Osteoblast (primary cell): Measurements from ENCODE around the gene ELOVL3. TPM values are rescaled to one million over a fixed set of nuclear protein-coding genes. Genes with fewer than 3 reads are reported as not detected.

Source experiments
- DNase-seq: peaks from one replicate; pipeline ENCODE4 v3.0.0; 2011; ENCODE audit warnings: low spot score, mixed read lengths; ENCODE audit not compliant: insufficient read length; ENCODE audit errors: missing footprints
- H2AFZ ChIP-seq: 2 replicates; pipeline ENCODE4 v1.6.0; 2011; ENCODE audit warnings: mild to moderate bottlenecking, low read length
- H3K27ac ChIP-seq: 2 replicates; pipeline ENCODE4 v1.5.1; 2011; ENCODE audit warnings: mild to moderate bottlenecking, low read depth, low read length, moderate library complexity
- H3K27me3 ChIP-seq: 2 replicates; pipeline ENCODE4 v1.6.0; 2012; ENCODE audit warnings: mild to moderate bottlenecking, control low read depth, inconsistent platforms, low read length, moderate library complexity; ENCODE audit not compliant: insufficient read depth
- H3K36me3 ChIP-seq: 2 replicates; pipeline ENCODE4 v1.5.1; 2011; ENCODE audit warnings: mild to moderate bottlenecking, low read length, control low read depth, moderate library complexity; ENCODE audit not compliant: insufficient read depth
- H3K4me1 ChIP-seq: 2 replicates; pipeline ENCODE4 v1.5.1; 2011; ENCODE audit warnings: mild to moderate bottlenecking, low read length, control low read depth, moderate library complexity; ENCODE audit not compliant: insufficient read depth
- H3K4me2 ChIP-seq: 2 replicates; pipeline ENCODE4 v1.6.0; 2011; ENCODE audit warnings: mild to moderate bottlenecking, low read length; ENCODE audit not compliant: insufficient read depth
- H3K4me3 ChIP-seq: fragments of 200-600 bp; sonication (generic); 3 replicates; pipeline ENCODE4 v1.5.1; 2012; ENCODE audit warnings: mild to moderate bottlenecking, low read length, inconsistent platforms; ENCODE audit not compliant: insufficient read depth
- H3K79me2 ChIP-seq: 2 replicates; pipeline ENCODE4 v1.6.0; 2012; ENCODE audit warnings: mild to moderate bottlenecking, low read length, control low read depth, inconsistent platforms; ENCODE audit not compliant: insufficient read depth
- H3K9me3 ChIP-seq: 2 replicates; pipeline ENCODE4 v1.5.1; 2011; ENCODE audit warnings: low read depth, low read length, control low read depth
- H4K20me1 ChIP-seq: 2 replicates; pipeline ENCODE4 v1.6.0; 2012; ENCODE audit warnings: mild to moderate bottlenecking, low read length, control low read depth; ENCODE audit not compliant: insufficient read depth
- total RNA-seq: library from RNA; depleted of rRNA; stranded (reverse); fragments of >200 nt; gene quantifications from 2 replicates; pipeline ENCODE4 v1.2.3, GENCODE V29; 2012
- TF ChIP-seq, protein P1 (sequence below): IDR thresholded peaks from 2 replicates; pipeline ENCODE4 v1.5.1; 2011; ENCODE audit warnings: mild to moderate bottlenecking, low read depth, low read length, moderate library complexity; ENCODE audit errors: extremely low read depth

ELOVL3 gene
- total RNA-seq, 1 donor = 2.2 TPM

DNA sequence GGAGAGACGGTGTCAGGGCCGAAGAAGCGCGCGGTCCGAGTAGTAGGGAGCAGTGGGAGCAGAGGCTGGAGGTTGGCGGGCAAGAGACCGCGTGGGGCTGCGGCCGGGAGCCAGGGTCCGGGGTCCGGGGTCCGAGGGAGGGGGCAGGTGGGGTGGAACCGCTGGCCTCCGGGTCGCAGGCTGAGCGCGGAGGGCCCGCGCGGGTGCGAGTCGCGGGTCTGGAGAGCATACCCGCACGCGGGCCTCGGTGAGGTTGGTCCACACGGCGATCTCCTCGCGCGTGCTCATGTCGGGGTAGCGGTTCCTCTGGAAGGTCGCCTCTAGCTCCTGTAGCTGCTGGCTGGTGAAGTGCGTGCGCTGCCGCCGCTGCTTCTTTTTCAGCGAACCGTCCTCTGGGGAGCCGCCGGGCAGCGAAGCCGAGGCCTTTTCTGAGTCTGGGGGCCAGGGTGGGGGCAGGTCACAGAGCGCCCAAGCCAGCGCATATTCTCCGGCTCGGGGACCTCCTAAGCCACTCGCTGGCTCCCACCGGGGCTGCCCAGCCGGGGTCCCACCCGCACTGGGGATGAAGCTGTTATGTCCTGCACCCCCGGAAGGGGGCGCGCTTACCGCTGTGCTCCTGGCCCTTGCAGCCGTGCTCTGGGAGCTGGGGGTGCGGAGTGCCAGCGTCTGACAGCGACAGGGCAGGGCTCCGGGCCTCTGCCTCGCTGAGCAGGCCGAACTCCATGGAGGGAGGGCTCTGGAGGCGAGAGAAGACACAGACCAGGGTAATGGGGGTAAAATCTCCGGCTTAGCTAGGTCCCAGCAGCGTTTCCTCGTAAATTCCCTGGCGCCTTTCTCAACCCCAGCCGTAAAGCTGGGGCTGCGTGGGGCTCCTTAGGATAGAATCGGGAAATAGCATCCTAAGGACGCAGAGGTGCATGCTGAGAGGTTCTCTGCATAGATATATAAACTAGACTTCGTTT lies 5.5 kb downstream of the ELOVL3 start:
- Histone ChIP-seq H3K36me3 (no peaks in the 10 kb centered on the region), H3K27ac (no peak overlapping the region), H2AFZ (peak overlapping the region; percentile 64), H3K27me3 (no peaks in the 10 kb centered on the region), H3K79me2 (no peaks in the 10 kb centered on the region), H3K9me3 (no peaks in the 10 kb centered on the region), H3K4me1 (peaks cover 18% of the 10 kb centered on the region), H3K4me3 (peak overlapping the region; percentile 59), H4K20me1 (no peaks in the 10 kb centered on the region), H3K4me2 (peak overlapping the region; percentile 78)
- peak; percentile 89 for DNase-seq
- TF ChIP-seq, protein P1, sequence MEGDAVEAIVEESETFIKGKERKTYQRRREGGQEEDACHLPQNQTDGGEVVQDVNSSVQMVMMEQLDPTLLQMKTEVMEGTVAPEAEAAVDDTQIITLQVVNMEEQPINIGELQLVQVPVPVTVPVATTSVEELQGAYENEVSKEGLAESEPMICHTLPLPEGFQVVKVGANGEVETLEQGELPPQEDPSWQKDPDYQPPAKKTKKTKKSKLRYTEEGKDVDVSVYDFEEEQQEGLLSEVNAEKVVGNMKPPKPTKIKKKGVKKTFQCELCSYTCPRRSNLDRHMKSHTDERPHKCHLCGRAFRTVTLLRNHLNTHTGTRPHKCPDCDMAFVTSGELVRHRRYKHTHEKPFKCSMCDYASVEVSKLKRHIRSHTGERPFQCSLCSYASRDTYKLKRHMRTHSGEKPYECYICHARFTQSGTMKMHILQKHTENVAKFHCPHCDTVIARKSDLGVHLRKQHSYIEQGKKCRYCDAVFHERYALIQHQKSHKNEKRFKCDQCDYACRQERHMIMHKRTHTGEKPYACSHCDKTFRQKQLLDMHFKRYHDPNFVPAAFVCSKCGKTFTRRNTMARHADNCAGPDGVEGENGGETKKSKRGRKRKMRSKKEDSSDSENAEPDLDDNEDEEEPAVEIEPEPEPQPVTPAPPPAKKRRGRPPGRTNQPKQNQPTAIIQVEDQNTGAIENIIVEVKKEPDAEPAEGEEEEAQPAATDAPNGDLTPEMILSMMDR = peak; percentile 65

DNA sequence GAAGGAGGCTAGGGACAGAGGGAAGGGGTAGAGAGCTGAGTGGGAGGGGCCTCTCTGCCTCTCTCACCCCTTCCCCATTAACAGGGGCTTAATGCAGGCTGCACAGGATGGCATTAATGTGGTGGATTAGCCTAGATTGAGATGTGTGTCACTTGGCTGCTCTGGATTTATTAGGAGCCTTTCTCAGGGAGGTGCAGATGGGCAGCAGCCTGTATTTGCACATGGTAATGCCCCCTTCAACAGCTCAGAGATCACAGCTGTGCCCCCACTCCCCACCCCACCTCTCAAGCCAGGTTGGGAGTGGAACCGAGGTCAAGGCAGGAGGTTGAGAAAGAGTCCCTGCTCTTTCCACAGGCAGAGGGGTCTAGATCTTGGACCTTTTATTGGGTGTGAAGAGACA lies 7.9 kb downstream of the ELOVL3 start:
- TF ChIP-seq, protein P1 = no peak
- Histone ChIP-seq H4K20me1 (no peaks in the 10 kb centered on the region), H3K27ac (no peak overlapping the region), H3K27me3 (no peaks in the 10 kb centered on the region), H3K79me2 (no peaks in the 10 kb centered on the region), H3K4me3 (no peak overlapping the region), H3K36me3 (no peaks in the 10 kb centered on the region), H3K4me2 (no peak overlapping the region), H2AFZ (no peak overlapping the region), H3K9me3 (no peaks in the 10 kb centered on the region), H3K4me1 (peaks cover 10% of the 10 kb centered on the region)
- DNase-seq = no peak

DNA sequence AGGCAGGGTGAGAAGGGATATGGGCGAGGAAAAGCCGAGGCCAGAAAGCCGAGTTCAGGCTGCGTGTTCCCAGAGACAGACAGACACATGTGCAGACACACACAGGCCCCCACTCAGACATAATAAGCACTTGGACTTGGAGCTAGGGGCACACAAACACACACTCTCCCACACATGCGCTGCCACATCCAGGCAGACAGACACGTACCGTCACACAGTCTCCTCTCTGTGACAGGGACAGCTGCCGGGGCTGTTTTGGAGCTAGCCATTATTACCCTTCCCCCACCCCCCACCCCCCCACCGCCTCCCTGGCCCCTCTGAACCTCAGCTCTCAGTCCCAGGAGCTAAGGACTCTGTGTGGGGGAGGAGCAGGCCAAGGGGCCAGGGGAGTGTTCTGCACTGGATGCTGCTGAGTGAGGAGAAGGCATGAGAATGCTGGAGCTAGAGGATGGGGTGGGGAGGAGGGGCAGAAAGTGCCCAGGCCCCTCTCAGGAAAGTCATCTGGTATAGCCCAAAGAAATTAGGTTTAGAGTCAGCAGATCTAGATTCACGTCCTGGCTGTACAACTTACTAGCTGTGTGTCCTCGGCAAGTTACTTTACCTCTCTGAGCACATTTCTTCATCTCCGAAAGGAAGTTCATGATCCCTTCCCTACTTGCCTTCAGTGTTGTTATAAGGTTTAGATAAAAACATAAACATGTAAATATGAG lies 8.9 kb downstream of the ELOVL3 start:
- Histone ChIP-seq H3K27me3 (peaks cover 4% of the 10 kb centered on the region), H3K79me2 (no peaks in the 10 kb centered on the region), H3K36me3 (no peaks in the 10 kb centered on the region), H3K4me3 (no peak overlapping the region), H4K20me1 (no peaks in the 10 kb centered on the region), H3K9me3 (no peaks in the 10 kb centered on the region), H3K4me2 (no peak overlapping the region), H3K27ac (no peak overlapping the region), H3K4me1 (peaks cover 8% of the 10 kb centered on the region), H2AFZ (no peak overlapping the region)
- TF ChIP-seq, protein P1 = no peak
- no peak for DNase-seq

DNA sequence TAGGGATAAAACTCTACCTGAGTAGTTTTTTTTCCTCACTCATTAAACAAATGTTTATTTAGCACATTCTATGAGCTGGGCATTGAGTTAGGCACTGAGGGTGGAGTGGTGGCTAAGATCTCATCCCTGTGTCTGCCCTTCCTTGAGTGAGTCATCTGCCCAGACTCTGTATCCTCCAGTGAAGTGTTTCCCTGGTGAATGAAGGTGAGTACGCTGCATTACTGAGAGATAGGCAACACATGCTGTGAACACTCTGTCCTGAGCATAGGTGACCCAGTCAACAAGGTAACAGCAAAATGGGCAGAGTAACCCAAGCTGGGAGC lies 9.5 kb downstream of the ELOVL3 start:
- peak; percentile 89 for DNase-seq
- Histone ChIP-seq H3K27me3 (peaks cover 7% of the 10 kb centered on the region), H3K4me3 (no peak overlapping the region)

More for the DNA sequence above, 9.5 kb downstream of the ELOVL3 start:
- Histone ChIP-seq H3K4me2 (no peak overlapping the region), H3K27ac (no peak overlapping the region), H4K20me1 (no peaks in the 10 kb centered on the region), H3K4me1 (peaks cover 3% of the 10 kb centered on the region), H3K79me2 (no peaks in the 10 kb centered on the region), H2AFZ (no peak overlapping the region), H3K36me3 (no peaks in the 10 kb centered on the region), H3K9me3 (no peaks in the 10 kb centered on the region)
- TF ChIP-seq, protein P1 = no peak
